ENCODE results near the gene NOC2L. TPM values are rescaled to one million over a fixed set of nuclear protein-coding genes. Genes with fewer than 3 reads are reported as not detected.

NOC2L gene
- total and polyA plus RNA-seq, 2 donors (not counting 3 experiments of a cell fraction or from before 2014, with no cell fraction given) = 55.3 to 87.9 TPM

GRCh38 chr1:980137-980571 lies 21.1 kb upstream of the NOC2L start:
- intact Hi-C loops (cut with micrococcal nuclease) = no loop called here
- POLR2A ChIA-PET = no interaction called here
- no peaks in the 10 kb centered on the region for H3K9me1 ChIP-seq (replicated peaks; ENCODE audit: control insufficient read depth, extremely low read depth, insufficient read depth, low read length)

More at GRCh38 chr1:980137-980571, 21.1 kb upstream of the NOC2L start:
- Histone ChIP-seq H3K79me2 (ENCODE audit: control insufficient read depth, insufficient read depth, low read length) (no peaks in the 10 kb centered on the region), H2AFZ (ENCODE audit: low read depth, low read length) (no peak overlapping the region), H4K20me1 (replicated peaks; ENCODE audit: control insufficient read depth, extremely low read depth, insufficient read depth, low read length) (no peaks in the 10 kb centered on the region), H3K4me2 (ENCODE audit: insufficient read depth, low read length) (no peak overlapping the region), H3K27me3 (ENCODE audit: control insufficient read depth in 2 of 2, insufficient read depth in 2 of 2, low read length in 2 of 2) (no peaks in the 10 kb centered on the region), H3K36me3 (ENCODE audit: control insufficient read depth in 2 of 2, extremely low read depth in 1 of 2, insufficient read depth in 2 of 2, low read length in 2 of 2) (no peaks in the 10 kb centered on the region), H3K4me1 (ENCODE audit: control insufficient read depth, extremely low read depth, insufficient read depth, low read length) (no peaks in the 10 kb centered on the region), H3K9ac (replicated peaks; ENCODE audit: extremely low read depth, insufficient read depth, low read length) (no peak overlapping the region), H3K9me3 (replicated peaks; ENCODE audit: control insufficient read depth, insufficient read depth, low read length) (no peaks in the 10 kb centered on the region), H3K4me3 (replicated peaks in 1 of 3; ENCODE audit: insufficient read depth in 1 of 3, low read depth in 1 of 3, low read length in 3 of 3) (no peak overlapping the region), H3K27ac (ENCODE audit: insufficient read depth, low read depth, low read length) (no peak overlapping the region)
- DNase-seq (ENCODE audit: low read depth, low spot score) (no peak), FAIRE-seq (no peak)
- CTCF ChIA-PET = interaction anchor here (1.8 to 5.1 kb wide), 2 partner anchors 84 to 311 kb away, joined by 7 to 77 read pairs; no protein-coding TSS in a partner anchor
- dilution Hi-C loops (cut with MboI; ENCODE audit: extremely low pct_ligation_motif_present, low sequenced_read_pairs) = no loop called here
- TF ChIP-seq JUN (IDR thresholded peaks at IDR 0.05; ENCODE audit: borderline replicate concordance, insufficient read depth, insufficient read length, low read depth) (no peak), POLR2AphosphoS5 (IDR thresholded peaks at IDR 0.05; ENCODE audit: insufficient read depth, low read depth, low read length) (no peak), GATA2 (IDR thresholded peaks at IDR 0.05; ENCODE audit: insufficient read depth, insufficient read length, low read depth, low read length) (no peak), EZH2 (IDR thresholded peaks at IDR 0.05; ENCODE audit: borderline replicate concordance, low read depth, low read length, severe bottlenecking) (no peak), CTCF (IDR thresholded peaks at IDR 0.05; ENCODE audit: extremely low read depth in 1 of 2, insufficient read depth in 1 of 2, low read depth in 1 of 2, low read length in 2 of 2) (no peak), FOS (IDR thresholded peaks at IDR 0.05; ENCODE audit: borderline replicate concordance, insufficient read depth, low read length) (no peak)
- BruUV-seq (replicated peaks) = no TSS peak

Measured in endothelial cell of umbilical vein (primary cell).